GM21367 (cell line): Measurements from ENCODE around the gene DTWD2.
"Not testable (repeated sequence)": the region's sequence is repeated elsewhere in the genome, so short reads cannot be mapped to it uniquely, and the experiment has no call there.

Experiments
- ATAC-seq: cut with Tn5 transposase; IDR thresholded peaks from one replicate; pipeline ENCODE4 v1.9.1; 2021; ENCODE audit not compliant: unreplicated experiment

DTWD2 gene

DNA sequence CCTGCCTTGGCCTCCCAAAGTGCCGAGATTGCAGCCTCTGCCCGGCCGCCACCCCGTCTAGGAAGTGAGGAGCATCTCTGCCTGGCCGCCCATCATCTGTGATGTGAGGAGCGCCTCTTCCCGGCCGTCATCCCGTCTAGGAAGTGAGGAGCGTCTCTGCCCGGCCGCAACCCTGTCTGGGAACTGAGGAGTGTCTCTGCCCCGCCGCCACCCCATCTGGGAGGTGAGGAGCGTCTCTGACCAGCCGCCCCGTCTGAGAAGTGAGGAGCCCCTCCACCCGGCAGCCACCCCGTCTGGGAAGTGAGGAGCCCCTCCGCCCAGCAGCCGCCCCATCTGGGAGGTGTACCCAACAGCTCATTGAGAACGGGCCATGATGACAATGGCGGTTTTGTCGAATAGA lies 10.5 kb upstream of the DTWD2 start:
- not testable (repeated sequence) for ATAC-seq

DNA sequence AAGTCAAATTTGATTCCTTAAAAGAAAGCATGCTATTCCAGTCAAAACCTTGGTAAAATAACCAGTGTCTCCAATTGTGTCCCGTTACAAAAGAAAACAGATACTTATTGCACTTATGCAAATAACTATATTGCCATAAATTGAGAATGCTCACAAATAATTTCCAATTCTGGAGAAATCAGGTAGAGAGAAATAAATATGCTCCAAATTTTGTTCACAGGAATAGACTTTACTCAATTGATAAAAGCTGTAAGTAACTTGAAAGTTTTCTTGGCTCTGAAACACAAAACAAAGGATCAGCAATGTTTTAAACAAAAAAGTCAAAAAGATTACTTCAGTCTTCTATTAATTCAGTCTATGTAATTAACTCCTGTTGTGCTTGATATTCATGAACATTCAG lies 7.8 kb upstream of the DTWD2 start:
- ATAC-seq, result no peak

DNA sequence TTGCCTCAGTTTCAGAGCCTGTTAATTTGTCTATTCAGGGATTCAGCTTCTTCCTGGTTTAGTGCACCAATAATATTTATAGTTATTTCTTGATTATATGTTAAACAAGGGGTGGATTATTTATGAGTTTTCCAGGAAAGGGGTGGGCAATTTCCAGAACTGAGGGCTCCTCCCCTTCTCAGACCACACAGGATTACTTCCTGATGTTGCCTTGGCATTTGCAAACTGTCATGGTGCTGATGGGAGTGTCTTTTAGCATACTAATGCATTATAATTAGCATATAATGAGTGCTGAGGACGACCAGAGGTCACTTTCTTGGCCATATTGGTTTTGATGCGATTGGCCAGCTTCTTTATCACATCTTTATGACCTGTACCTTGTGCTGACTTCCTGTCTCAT lies 6.2 kb upstream of the DTWD2 start:
- ATAC-seq, result no peak

DNA sequence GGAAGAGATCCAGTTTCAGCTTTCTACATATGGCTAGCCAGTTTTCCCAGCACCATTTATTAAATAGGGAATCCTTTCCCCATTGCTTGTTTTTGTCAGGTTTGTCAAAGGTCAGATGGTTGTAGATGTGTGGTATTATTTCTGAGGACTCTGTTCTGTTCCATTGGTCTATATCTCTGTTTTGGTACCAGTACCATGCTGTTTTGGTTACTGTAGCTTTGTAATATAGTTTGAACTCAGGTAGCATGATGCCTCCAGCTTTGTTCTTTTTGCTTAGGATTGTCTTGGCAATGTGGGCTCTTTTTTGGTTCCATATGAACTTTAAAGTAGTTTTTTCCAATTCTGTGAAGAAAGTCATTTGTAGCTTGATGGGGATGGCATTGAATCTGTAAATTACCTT lies 4.8 kb upstream of the DTWD2 start:
- ATAC-seq, result not testable (repeated sequence)

DNA sequence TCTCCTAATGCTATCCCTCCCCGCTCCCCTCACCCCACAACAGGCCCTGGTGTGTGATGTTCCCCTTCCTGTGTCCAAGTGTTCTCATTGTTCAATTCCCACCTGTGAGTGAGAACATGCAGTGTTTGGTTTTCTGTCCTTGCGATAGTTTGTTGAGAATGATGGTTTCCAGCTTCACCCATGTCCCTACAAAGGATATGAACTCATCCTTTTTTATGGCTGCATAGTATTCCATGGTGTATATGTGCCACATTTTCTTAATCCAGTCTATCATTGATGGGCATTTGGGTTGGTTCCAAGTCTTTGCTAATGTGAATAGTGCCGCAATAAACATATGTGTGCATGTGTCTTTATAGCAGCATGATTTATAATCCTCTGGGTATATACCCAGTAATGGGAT lies 3.7 kb upstream of the DTWD2 start:
- not testable (repeated sequence) for ATAC-seq

DNA sequence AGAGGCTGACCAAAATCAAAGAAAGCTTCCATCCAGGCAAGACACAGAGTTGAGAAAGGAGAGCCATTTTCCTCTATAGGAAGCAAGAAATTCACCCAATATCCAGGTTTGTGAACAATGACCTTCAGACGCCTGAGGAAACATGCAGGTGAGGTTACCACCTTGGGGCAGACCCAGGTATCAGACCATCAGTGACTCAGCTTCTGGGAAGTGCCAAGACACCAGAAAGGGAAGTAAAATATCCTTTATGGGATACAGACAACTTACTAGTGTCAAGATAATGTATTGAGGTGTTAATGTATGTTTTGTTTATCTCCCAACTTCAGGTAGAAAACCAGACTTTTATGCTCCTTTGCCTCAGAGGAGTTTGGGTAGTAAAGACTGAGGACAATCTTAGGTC lies 2.2 kb upstream of the DTWD2 start:
- no peak for ATAC-seq

DNA sequence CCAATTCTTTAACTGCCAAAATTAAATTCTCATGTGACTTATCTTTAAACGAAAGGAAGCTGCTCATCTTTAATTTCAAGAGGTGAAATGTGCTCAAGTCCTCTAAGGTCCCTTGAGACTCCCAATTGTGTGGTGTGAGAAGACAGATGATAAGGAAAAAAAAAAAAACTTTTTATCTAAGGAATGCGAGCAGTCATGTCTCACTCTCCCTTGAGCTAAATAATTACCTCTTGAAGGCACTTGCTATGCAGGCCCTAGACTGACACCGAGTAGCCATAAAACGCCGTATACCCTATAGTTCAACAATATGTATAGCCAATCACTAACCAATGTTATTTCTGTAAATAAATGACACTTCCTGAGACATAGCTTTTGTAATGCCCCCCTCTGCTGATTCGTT lies 1.5 kb upstream of the DTWD2 start:
- no peak for ATAC-seq

DNA sequence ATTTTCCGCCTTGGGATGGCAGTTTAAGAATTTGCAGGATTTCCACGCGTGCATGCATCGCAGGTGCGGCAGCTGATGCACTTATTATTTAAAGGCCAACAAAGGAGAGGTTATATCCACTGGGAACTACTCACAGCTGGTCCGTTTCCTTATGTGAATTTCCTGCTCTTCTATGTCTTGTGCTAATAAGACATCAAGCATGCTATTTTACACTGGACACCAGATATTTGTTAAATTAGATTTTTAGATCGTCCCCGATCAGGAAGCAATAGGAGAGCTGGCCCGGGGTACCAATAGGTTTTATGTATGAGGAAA lies 476 bp upstream of the DTWD2 start:
- ATAC-seq, result no peak

DNA sequence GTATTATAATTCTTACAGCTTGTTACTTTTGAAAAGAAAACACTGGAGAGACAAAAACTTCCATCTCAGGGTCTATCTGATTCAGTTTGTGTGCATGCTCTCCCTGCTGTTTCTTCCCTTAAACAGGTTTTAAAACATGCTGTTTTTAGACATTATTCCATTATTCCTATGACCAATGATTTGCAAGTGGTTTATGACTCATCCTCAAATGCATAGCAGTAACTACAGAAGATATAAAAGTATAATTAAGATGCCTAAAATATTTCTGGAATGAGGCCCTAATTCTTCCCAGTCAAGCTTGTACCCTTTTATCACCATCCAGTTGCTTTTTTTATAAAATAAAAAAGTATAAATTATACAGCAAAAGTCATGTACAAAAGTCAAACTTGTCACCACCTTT lies 3.7 kb downstream of the DTWD2 start:
- ATAC-seq, result no peak

DNA sequence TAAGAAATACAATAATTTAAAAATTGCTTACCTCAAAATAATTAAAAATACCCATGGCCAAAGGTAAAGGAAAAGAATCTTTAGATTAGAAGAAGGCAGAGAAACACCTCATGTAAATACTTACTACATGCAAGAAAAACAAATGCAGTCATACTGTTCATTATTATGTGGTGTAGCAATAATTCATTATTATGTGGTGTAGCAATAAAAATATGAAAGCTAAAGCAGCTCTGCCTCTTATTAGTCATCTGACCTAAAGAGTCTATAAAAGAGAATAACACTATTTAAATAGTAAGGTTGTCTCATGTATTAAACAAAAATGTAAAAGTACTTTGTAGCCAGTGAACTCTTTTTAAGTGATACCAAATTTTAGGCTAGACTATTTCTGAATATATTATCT lies 6.6 kb downstream of the DTWD2 start:
- no peak for ATAC-seq

DNA sequence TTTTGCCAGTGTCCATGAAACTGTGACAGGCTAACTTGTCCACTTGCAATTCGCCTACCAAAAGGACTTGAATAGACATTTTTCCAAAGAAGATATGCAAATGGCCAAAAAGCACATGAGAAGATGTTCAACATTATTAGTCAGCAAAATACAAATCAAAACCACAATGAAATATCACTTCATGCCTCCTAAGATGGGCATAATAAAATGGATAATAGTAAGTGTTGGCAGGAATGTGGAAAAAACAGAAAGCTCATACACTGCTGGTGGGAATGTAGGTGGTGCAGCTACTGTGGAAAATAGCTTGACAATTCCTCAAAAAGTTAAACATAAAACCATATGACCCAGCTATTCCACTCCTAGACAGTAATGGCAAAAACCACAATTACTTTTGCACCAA lies 7.9 kb downstream of the DTWD2 start:
- ATAC-seq, result no peak

DNA sequence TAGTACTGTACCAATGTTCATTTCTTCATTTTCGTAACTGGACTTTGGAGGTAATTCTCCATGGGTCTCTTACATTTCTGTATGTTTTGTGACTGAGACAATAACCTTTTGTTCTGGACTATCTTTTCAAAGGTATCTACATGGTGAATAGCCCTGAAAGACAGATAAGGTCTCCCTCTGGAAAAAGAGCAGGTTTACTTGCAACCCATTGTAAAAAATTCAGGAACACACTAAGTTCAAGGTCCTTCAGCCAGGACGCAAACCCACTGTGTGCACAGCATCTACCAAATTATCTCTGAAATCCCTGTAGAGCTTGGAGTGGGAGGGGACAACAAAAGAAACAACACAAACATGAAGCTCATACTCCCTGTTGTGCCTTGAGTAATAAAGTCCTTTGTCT lies 8.3 kb downstream of the DTWD2 start:
- no peak for ATAC-seq

DNA sequence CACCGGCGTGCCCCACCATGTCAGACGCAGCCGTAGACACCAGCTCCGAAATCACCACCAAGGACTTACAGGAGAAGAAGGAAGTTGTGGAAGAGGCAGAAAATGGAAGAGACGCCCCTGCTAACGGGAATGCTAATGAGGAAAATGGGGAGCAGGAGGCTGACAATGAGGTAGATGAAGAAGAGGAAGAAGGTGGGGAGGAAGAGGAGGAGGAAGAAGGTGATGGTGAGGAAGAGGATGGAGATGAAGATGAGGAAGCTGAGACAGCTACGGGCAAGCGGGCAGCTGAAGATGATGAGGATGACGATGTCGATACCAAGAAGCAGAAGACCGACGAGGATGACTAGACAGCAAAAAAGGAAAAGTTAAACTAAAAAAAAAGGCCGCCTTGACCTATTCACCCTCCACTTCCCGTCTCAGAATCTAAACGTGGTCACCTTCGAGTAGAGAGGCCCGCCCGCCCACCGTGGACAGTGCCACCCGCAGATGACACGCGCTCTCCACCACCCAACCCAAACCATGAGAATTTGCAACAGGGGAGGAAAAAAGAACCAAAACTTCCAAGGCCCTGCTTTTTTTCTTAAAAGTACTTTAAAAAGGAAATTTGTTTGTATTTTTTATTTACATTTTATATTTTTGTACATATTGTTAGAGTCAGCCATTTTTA lies 14.4 kb downstream of the DTWD2 start:
- not testable (repeated sequence) for ATAC-seq

DNA sequence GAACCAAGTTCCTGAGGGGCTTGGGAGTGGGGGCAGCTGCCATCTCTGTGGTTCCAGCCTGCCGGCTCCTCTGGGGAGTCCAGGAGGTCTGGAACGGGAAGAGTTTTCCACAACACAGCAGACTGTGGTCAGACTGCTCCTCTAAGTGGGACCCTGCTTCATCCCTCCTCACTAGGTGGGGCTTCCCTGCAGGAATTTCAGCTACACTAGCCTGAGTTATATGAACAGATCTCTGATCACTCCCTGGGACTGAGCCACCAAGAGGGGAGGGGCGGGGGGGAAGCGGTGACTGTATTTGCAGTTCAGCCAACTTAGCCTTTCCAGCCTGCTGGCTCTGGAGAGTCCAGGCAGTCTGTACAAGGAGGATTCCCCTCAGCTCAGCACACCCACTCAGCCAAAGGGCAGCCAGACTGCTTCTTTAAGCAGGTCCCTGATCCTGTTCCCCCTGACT lies 19.4 kb downstream of the DTWD2 start:
- no peak for ATAC-seq

DNA sequence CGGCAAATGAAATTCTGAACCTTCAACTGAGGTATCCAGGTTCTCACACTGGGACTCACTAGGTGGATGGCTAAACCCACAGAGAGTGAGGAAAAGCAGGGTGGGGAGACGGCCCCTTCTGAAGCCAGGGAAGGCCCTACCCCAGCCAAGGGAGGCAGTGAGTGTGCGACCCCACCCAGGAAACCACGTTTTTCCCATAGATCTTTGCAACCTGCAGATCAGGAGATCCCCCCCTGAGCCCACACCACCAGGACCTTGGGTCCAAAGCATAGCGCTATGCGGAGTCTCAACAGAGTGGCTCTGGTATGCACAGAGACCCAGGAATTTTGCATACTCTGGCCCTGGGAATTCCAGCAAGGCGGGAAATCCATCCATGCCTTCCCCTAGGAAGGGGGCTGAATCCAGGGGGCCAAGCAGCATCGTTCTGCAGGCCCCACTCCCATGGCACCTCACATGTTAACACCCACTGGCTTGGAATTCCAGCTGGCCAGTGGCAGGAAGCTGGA lies 19.9 kb downstream of the DTWD2 start:
- ATAC-seq, result no peak

DNA sequence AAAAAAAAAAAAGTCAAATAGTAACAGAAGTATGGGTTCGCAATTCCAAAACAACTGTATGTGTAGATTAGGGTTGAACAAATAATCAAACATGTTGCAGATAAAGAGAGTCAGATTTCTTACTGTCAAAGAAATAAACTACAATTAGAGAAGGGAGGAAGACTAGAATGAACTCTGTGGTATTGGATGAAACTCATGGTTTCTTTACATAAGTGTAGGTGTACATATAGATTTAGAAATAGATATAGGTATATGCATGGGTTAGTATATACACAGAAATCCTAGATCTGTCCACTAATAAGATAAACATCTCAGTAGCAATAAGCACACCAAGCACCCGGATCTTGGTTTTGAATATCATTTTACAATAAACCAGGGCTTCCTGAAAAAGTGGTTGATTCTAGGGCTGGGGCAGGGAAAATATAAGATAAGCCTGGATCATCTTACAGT lies 21.3 kb downstream of the DTWD2 start:
- ATAC-seq, result no peak

DNA sequence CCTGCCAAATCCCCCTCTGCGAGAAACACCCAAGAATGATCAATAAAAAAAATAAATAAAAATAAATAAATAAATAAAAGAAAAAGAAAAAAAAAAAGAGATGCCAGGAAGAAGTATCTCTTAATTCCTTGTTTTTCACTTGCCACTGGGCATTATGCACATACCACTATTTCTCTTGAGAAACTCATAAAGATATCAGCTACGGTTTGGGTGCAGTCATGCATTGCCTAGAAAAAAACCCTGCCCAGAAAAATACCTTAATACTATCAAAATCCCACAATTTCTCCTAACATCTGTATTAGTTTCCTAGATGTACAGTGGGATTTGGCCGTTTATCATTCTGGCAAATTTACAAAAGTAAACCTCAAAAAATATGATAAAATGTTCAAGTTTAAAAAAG lies 22.5 kb downstream of the DTWD2 start:
- ATAC-seq, result no peak

DNA sequence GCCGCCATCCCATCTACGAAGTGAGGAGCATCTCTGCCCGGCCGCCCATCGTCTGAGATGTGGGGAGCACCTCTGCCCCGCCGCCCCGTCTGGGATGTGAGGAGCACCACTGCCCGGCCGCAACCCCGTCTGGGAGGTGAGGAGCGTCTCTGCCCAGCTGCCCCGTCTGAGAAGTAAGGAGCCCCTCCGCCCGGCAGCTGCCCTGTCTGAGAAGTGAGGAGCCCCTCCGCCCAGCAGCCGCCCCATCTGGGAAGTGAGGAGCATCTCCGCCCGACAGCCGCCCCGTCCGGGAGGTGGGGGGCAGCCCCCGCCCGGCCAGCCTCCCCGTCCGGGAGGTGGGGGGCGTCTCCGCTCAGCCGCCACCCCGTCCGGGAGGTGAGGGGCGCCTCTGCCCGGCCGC lies 23.4 kb downstream of the DTWD2 start:
- ATAC-seq, result not testable (repeated sequence)

DNA sequence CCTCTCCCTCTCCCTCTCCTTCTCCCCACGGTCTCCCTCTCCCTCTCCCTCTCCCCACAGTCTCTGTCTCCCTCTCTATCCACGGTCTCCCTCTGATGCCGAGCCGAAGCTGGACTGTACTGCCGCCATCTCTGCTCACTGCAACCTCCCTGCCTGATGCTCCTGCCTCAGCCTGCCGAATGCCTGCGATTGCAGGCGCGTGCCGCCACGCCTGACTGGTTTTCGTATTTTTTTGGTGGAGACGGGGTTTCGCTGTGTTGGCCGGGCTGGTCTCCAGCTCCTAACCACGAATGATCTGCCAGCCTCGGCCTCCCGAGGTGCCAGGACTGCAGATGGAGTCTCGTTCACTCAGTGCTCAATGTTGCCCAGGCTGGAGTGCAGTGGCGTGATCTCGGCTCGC lies 24.0 kb downstream of the DTWD2 start:
- ATAC-seq, result not testable (repeated sequence)

DNA sequence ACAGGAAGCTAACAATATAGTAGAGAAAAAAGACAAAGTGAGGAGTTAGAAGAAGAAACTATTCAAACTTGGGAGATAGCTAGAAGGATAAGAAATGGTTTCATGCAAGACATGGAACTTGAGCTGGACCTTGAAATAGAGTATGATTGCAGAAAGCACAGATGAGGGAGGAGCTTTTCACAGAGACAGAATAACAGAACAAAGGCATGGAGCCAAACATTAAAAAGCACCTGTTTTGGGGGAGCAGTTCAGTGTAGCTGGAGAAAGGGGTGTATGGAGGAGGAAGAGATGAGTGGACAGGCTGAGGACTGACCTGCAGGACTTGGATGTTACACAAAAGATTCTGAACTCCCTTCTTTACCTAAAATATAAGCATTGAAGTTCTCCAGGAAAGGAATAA lies 25.2 kb downstream of the DTWD2 start:
- ATAC-seq, result no peak

DNA sequence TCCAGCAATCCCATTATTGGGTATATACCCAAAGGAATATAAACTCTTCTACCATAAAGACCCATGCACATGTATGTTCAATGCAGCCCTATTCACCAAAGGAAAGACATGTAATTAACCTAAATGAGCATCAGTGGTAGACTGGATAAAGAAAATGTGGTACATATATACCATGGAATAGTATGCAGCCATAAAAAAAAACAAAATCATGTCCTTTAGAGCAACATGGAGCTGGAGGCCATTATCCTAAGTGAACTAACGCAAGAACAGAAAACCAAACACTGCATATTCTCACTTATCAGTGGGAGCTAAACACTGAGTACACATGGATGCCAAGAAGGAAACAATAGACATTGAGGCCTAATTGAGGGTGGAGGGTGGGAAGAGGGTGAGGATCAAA lies 27.8 kb downstream of the DTWD2 start:
- ATAC-seq, result no peak

DNA sequence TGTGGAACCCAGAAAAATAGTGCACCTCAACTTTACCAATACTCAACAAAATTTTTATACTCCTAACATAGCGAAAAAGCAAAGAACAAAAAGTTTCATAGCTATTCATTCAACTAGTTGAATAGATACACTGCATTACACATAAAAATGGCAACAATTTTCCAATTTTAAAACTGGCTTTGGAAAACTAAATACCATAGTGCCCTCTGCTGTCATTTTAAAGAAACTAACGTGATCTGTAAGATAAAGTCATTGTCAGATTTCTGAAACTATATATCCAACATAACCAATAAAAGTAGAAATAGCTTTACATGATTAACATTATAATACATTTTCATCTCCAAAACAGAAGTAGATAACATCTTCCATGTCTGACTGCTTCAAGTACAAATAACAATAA lies 31.6 kb downstream of the DTWD2 start:
- ATAC-seq, result no peak

DNA sequence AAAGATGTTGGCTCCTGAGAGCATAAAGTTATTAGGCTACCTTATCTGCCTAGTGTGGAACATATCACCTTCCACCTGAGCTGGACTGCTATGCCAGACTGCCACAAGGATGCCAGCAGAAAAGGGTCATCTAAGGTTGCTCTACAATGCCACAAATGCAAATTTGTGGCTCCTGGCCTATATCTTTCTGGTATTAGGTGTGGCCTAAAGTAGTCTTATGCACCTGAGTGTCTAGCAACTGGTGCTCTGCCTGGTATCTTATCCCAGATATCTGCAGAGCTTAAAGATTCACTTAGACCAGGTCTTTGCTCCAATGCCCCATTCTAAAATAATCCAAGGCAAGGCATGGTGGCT lies 34.7 kb downstream of the DTWD2 start:
- ATAC-seq, result no peak
